Sigmoid colon (tissue), 4 donors: Measurements from ENCODE around the gene HIVEP1.

Experiments
- EP300 ChIP-seq, 4 donors: sonication (generic); formaldehyde crosslinking; IDR thresholded peaks; one replicate each; pipeline ENCODE4 v1.6.1; 2017; ENCODE audit warnings: antibody characterized with exemption in 4 of 4
- POLR2A ChIP-seq, 2 donors: fragments of 450-650 bp; IDR thresholded peaks; one replicate each; pipeline ENCODE4 v1.6.1; 2016; ENCODE audit warnings: antibody characterized with exemption in 2 of 2, mild to moderate bottlenecking in 2 of 2, moderate library complexity in 2 of 2
- TF ChIP-seq, protein P1 (sequence below), 4 experiments: fragments of 450-650 bp in 3 of 4; fragments of 200-600 bp in 1 of 4; IDR thresholded peaks; one replicate each; pipeline ENCODE4 v1.5.1; 2016 to 2019; ENCODE audit warnings: antibody characterized with exemption in 4 of 4, mild to moderate bottlenecking in 3 of 4, moderate library complexity in 2 of 4

DNA sequence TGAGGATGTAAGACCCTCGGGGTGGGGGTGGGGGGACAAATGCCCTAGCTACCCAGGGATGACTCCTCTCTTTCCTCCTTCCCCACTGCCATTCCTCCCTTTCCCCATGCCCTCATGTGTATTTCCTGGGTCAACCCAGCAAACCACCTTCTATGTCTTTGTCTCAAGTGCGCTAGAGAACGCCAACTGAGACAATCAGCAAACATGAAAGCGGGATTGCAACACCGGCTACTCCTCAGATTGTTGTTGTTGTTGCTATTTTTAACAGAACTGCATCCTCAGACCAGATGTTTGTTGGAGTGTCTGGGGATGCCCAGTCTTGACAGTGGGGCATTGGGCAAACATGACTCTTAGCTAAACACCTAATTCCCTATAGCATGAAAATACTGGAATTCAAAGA, 39.3 kb upstream of the HIVEP1 start:
- TF ChIP-seq, protein P1, sequence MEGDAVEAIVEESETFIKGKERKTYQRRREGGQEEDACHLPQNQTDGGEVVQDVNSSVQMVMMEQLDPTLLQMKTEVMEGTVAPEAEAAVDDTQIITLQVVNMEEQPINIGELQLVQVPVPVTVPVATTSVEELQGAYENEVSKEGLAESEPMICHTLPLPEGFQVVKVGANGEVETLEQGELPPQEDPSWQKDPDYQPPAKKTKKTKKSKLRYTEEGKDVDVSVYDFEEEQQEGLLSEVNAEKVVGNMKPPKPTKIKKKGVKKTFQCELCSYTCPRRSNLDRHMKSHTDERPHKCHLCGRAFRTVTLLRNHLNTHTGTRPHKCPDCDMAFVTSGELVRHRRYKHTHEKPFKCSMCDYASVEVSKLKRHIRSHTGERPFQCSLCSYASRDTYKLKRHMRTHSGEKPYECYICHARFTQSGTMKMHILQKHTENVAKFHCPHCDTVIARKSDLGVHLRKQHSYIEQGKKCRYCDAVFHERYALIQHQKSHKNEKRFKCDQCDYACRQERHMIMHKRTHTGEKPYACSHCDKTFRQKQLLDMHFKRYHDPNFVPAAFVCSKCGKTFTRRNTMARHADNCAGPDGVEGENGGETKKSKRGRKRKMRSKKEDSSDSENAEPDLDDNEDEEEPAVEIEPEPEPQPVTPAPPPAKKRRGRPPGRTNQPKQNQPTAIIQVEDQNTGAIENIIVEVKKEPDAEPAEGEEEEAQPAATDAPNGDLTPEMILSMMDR (IDR thresholded peaks at IDR 0.05) = no peak
- no peak for TF ChIP-seq EP300 (IDR thresholded peaks at IDR 0.05)
- TF ChIP-seq POLR2A (IDR thresholded peaks at IDR 0.05) = no peak
